Ovary (tissue), 3 donors: ENCODE results near the gene NR2F2.

Experiments
- POLR2A ChIP-seq: fragments of 450-650 bp; IDR thresholded peaks from one replicate; pipeline ENCODE4 v1.6.1; 2017; ENCODE audit warnings: antibody characterized with exemption, mild to moderate bottlenecking, moderate library complexity
- TF ChIP-seq, protein P1 (sequence below), 3 donors: fragments of 450-650 bp in 2 of 3; fragments of 200-600 bp in 1 of 3; IDR thresholded peaks; one replicate each; pipeline versions ENCODE4 v1.5.1 to v1.8.0; 2016 to 2022; ENCODE audit warnings: antibody characterized with exemption in 3 of 3, mild to moderate bottlenecking in 1 of 3
- donor health status: DM: no; HTN: no; CAD: no.

DNA sequence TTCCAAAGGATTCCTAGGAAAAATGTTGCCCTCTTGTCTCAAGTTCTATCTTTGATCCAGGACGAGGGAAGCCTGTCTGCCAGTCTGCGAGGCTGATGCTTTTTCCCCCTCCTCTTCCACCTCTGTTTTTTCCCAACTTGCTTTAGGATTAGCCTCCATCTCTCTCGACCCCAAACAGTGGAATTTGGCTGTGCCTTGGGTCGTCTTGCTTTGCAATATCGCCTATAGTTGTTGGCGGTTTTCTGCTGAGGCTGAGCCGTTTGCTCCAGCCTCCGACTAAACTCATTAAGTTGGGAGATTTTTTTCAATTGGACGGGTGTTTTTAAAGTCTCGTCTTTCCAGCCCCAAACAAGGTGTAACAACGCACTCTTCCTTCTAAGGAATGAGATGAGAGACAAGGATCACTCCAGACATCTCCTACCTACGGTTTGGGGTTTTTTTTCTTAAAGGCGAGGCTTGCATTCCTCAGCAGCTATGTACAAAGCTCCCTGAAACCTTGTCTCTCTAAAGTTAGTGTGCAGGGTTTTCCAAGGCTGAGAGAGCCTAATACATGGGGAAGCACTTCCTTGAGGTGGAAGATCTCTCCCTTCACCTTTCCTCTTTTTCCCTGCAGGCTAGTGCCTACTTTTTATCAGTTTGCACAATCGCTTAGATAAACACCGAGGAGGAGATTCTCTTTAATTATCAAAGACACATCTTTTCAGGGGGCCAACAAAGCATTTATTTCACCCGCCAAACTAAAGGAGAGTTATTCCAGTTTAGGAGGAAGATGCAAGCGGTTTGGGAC is 4.8 kb upstream of the NR2F2 start:
- TF ChIP-seq, protein P1, sequence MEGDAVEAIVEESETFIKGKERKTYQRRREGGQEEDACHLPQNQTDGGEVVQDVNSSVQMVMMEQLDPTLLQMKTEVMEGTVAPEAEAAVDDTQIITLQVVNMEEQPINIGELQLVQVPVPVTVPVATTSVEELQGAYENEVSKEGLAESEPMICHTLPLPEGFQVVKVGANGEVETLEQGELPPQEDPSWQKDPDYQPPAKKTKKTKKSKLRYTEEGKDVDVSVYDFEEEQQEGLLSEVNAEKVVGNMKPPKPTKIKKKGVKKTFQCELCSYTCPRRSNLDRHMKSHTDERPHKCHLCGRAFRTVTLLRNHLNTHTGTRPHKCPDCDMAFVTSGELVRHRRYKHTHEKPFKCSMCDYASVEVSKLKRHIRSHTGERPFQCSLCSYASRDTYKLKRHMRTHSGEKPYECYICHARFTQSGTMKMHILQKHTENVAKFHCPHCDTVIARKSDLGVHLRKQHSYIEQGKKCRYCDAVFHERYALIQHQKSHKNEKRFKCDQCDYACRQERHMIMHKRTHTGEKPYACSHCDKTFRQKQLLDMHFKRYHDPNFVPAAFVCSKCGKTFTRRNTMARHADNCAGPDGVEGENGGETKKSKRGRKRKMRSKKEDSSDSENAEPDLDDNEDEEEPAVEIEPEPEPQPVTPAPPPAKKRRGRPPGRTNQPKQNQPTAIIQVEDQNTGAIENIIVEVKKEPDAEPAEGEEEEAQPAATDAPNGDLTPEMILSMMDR (IDR thresholded peaks at IDR 0.05): no peak
- TF ChIP-seq POLR2A: no peak
